Measurements from ENCODE around the gene PRUNE2.
"Not testable (repeated sequence)": the region's sequence is repeated elsewhere in the genome, so short reads cannot be mapped to it uniquely, and the experiment has no call there.

PRUNE2 gene

GRCh38 chr9:76866689-76867088 is 39.2 kb downstream of the PRUNE2 start:
- no peak for DNase-seq

DNA sequence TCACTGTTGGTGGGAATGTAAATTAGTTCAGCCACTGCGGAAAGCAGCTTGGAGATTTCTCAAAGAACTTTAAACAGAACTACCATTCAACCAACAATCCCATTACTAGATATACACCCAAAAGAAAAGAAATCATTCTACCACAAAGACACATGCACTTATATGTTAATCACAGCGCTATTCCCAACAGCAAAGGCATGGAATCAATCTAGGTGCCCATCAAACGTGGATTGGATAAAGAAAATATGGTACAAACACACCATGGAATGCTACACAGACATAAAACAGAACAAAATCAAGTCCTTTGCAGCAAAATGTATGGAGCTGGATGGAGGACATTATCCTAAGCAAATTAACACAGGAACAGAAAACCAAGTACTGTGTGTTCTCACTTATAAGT is 42.1 kb downstream of the PRUNE2 start:
- no peak for DNase-seq

DNA sequence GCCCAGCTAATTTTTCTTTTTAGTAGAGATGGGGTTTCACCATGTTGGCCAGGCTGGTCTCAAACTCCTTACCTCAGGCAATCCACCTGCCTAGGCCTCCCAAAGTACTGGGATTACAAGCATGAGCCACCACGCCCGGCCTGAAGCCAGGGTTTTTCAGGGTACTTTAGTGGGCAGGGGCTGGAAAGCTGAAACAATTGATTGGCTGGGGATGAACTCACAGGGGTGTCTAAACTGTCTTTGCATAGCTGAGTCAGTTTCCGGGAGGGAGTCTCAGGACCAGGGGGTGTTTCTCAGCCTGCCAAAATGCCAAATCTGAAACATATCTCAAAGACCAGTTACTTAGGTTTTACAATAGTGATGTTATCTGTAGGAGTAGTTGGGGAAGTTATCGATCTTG is 46.1 kb downstream of the PRUNE2 start:
- no peak for DNase-seq

GRCh38 chr9:76858248-76858647 is 47.7 kb downstream of the PRUNE2 start:
- DNase-seq = not testable (repeated sequence)

- no peak for DNase-seq
These were observed 49.9 kb downstream of the PRUNE2 start for GRCh38 chr9:76856016-76856415.

- no peak for DNase-seq
These were observed 50.9 kb downstream of the PRUNE2 start for GRCh38 chr9:76855015-76855414.

DNA sequence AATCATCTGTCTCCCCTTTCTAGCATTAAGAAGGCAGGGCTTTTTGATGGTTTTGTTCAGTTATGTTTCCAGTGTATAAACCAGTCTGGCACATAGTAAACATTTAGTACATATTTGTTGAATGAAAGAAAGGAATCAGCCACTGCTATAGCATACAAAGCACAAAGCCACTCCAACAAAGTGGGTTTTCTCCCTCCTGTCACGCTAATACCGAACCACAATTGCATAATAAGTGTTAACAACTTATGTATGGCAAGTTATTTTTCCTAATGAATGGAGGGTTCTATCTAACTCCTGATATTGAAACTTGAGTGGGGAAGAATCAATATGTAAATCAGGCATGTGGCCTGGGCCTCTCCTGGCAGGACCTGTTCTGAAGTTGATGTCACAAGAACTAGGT is 53.9 kb downstream of the PRUNE2 start:
- DNase-seq = no peak

GRCh38 chr9:76846297-76846696 is 59.6 kb downstream of the PRUNE2 start:
- DNase-seq = no peak

DNA sequence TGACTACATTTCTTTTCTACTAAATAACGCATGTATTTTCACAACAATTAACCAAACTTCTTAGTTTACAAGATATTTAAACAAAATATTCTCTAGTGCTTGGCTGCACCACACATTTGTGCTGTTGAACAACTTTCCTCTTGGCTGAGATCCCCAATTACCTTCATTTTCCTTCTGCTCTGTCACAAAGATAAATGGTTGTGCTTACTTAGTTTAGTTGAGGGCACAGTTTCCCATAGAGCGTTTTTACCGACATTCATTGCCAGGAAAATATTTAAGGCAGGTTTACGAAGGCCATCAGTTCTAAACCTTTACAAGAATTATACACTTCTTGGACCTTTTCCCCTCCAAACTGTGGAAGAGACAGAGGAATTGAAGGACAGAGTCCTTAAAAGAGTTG is 60.7 kb downstream of the PRUNE2 start:
- DNase-seq = no peak

DNA sequence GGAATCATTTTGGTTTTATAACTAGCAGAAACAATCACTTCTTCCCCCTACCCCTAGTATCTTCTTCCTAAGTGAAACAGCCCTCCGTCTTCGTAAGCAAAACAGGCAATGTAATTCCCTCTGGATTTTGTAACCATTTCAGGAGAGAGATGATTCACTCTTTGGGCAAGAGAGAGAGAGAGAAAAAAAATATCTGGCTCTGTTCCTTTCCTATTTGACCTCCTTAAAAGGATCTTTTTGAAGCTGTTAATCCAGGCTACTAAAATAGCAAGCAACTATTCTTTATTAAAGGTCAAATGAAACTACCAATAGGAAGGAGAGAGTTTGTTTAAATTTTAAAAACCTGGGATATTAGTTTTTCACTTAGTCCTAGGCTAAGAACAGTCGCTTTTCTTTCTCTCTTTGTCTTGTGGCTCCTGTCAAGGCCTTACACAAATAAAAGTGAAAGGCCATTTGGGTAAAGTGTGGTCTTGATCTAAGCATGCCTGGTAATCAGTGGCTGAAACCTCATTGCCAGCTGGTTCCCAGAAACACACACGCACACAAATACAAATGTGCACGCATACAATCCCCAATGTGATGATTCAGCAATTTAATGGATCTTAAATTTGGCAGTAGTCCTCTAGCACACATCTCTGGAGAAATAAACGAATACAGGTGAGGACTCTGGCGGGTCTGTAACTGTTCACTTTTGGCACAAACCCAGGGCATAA is 70.2 kb downstream of the PRUNE2 start:
- no peak for DNase-seq

DNA sequence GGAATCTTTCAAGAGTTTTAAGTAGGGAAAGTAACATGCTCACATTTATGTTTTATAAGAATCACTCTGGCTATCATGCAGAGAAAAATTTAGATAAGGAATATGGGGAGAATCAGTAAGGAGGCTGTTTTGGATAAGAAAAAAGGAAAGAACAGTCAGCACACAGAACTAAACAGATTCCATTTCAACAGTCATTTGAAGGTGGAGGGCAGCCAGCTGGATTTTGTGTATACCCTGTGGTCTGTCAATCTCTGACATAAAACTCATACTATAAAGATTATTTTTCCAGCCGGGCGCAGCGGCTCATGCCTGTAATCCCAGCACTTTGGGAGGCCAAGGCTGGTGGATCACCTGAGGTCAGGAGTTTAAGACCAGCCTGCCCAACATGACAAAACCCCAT is 77.5 kb downstream of the PRUNE2 start:
- DNase-seq = no peak

DNA sequence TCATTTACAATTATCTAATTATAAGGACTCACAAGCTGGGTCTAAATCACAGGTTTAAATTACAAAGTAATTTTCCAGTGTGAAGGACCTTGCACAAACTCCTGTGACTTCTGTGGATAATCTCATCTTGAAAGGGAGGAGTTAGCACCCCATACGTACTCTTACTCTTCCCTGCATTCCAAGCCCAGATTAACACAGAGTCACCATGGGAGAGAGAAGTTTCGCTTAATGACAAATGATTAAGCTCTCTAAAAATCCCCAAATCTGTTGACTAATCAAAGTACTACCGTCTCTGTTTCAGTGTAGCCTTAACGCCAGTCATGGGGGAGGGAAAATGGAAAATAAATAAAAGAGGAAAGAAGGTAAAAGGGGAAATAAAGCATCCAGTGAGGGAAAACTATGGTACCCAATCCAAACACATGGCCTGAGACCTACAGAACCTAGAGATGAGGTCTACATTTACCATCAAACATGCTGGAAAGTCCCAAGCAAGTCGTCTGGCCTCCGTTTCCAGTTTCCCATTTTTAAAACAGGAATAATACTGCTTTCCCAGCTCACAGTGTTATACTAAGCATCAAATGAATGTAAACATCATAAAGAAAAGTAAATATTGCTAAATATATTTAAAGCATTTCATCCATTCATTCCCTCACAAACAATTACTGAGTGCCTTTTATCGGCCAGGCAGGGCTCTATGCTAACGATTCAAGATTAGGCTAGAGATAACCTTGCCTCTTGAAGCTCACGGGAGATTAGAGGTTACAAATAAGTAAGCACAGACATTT is 78.4 kb downstream of the PRUNE2 start:
- DNase-seq = no peak

DNA sequence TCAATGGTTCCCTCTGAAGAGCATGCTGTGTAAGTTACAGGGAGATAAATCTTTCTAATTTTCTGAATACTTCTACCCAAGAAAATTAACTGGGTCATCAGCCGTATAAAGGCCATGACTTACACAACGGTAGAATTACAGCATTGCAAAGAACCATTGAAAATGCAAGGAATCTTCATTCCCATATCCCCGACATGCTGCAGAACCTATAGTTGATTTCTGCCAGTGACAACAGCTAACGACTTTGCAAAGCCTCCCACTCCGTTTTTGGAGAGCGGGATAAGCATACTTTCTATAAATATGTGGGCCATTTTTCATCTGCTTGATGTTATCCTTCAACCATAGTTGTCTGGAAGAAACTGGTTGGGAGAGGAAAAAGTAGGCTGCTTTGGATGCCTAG is 85.5 kb downstream of the PRUNE2 start:
- no peak for DNase-seq

- DNase-seq = no peak
These were observed 87.6 kb downstream of the PRUNE2 start for GRCh38 chr9:76818271-76818670.

- DNase-seq = no peak
These were observed 88.4 kb downstream of the PRUNE2 start for GRCh38 chr9:76817489-76817888.

GRCh38 chr9:76812591-76812990 is 93.3 kb downstream of the PRUNE2 start:
- DNase-seq = no peak

GRCh38 chr9:76810377-76810957 is 95.4 kb downstream of the PRUNE2 start:
- DNase-seq = peak; percentile 7

- no peak for DNase-seq
These were observed 97.3 kb downstream of the PRUNE2 start for GRCh38 chr9:76808636-76809035.

DNA sequence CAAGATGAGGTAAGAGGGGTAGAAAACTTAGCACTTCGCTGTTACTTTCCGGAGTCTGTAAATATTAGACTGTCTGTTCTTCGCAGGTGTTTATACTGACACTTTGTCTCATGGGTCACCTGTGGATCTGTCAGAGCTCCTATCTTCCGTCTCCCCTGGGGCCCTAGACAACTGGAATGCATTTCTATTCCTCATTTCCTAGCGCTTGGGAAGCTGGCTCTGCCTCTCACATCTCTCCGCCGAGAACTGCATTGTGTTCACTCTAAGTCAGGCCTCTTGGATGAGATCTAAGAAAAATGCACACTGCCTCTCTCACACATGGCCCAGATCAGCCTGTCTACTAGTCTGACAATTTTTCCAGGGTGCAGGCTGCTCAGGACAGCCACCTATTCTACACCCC is 102.2 kb downstream of the PRUNE2 start:
- no peak for DNase-seq

- no peak for DNase-seq
These were observed 102.8 kb downstream of the PRUNE2 start for GRCh38 chr9:76803083-76803482.

DNA sequence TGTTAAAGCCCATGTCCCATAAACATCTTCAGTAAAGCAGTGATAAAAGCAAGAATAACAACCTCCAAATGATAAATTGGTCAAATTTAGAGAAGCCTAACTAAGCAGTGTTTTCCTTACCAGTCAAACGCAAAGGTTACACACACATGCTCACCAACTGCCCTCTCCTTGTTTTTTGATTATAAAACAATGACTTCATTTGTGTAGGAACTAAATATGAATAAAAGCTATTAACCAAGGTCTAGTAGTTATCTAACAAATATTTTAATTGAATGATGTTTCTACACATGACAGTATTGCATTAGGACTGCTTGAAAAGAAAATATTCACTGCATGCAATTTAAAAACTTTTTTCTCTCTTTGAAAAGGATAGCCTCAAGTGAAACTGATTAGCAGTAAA is 105.0 kb downstream of the PRUNE2 start:
- no peak for DNase-seq

- DNase-seq = no peak
These were observed 106.4 kb downstream of the PRUNE2 start for GRCh38 chr9:76799473-76799872.

- no peak for DNase-seq
These were observed 107.4 kb downstream of the PRUNE2 start for GRCh38 chr9:76798527-76798926.

- DNase-seq = no peak
These were observed 109.6 kb downstream of the PRUNE2 start for GRCh38 chr9:76796296-76796695.

Measured in stimulated activated CD4-positive, alpha-beta T cell treated with anti-CD3 and anti-CD28 coated beads, Interleukin-4, amount 100 ng/mL, for 24 hours (primary cell).